Testis (tissue), 3 donors: Measurements from ENCODE around the gene MIGA2. TPM values are rescaled to one million over a fixed set of nuclear protein-coding genes. Genes with fewer than 3 reads are reported as not detected.
A peak's percentile ranks its signal among the peaks of the same experiment; 100 is the strongest.

Source experiments
- DNase-seq: peaks from one replicate; pipeline ENCODE4 v3.0.0-alpha.2; 2019
- H3K27ac ChIP-seq, 2 donors: fragments of 200-600 bp; sonication (generic); one replicate each; pipeline ENCODE4 v1.5.1; 2019
- H3K27me3 ChIP-seq: fragments of 200-600 bp; sonication (generic); one replicate; pipeline ENCODE4 v1.5.1; 2019
- H3K36me3 ChIP-seq: fragments of 200-600 bp; sonication (generic); one replicate; pipeline ENCODE4 v1.5.1; 2017; ENCODE audit warnings: low read depth; ENCODE audit errors: missing control alignments
- H3K4me1 ChIP-seq: fragments of 200-600 bp; sonication (generic); one replicate; pipeline ENCODE4 v1.5.1; 2019
- H3K4me3 ChIP-seq, 2 donors: fragments of 200-600 bp; sonication (generic); one replicate each; pipeline ENCODE4 v1.5.1; 2017 to 2019
- H3K9me3 ChIP-seq: fragments of 200-600 bp; sonication (generic); one replicate; pipeline ENCODE4 v1.5.1; 2017
- CTCF ChIP-seq, 3 experiments: fragments of 450-650 bp in 2 of 3; fragments of 200-600 bp in 1 of 3; sonication (generic) in 1 of 3; IDR thresholded peaks; one replicate each; pipeline ENCODE4 v1.5.1; 2016 to 2019; ENCODE audit warnings: antibody characterized with exemption in 3 of 3, mild to moderate bottlenecking in 2 of 3, moderate library complexity in 1 of 3
- POLR2A ChIP-seq: fragments of 450-650 bp; IDR thresholded peaks from one replicate; pipeline ENCODE4 v1.6.1; 2017; ENCODE audit warnings: antibody characterized with exemption, mild to moderate bottlenecking, moderate library complexity
- WGBS, 2 donors: methylation state at CpG; one replicate each; pipeline ENCODE4 v1.1.5; 2018; 5-methylcytosine and 5-hydroxymethylcytosine counted together
- intact Hi-C: fragments of 100-400 bp; cut with DNase I; formaldehyde crosslinking; loops from one replicate; pipeline ENCODE4 v1.15.1; 2023; ENCODE audit warnings: low total_unique reads
- polyA plus RNA-seq: library from polyadenylated mRNA; stranded (reverse); fragments of 350-450 nt; fragmentation: Illumina TruSeq; extraction: RNeasy Lipid Tissue Mini Kit (QIAGEN cat#74804); gene quantifications from one replicate; pipeline ENCODE4 v1.2.3, GENCODE V29; 2014; ENCODE audit warnings: low read depth, low replicate concordance; ENCODE audit not compliant: insufficient read depth
- total RNA-seq, 2 donors: library from RNA; depleted of rRNA; stranded (reverse); fragments of >200 nt; gene quantifications; one replicate each; pipeline ENCODE4 v1.2.3, GENCODE V29; 2016

Gene MIGA2
- total and polyA plus RNA-seq, 3 donors from 2014 or later: 22.9 to 42.7 (median 42.0) TPM

GRCh38 chr9:129007766-129008468 lies 28.5 kb upstream of the MIGA2 start:
- no peaks in the 10 kb centered on the region for H3K36me3 ChIP-seq
- WGBS, 2 donors: 46 to 47% methylated on average over 14 to 18 of the region's 18 CpGs
- H3K27ac ChIP-seq: peak overlapping the region; percentile 46 to 82

GRCh38 chr9:129008469-129008965 lies 27.9 kb upstream of the MIGA2 start:
- Histone ChIP-seq H3K4me1 (peaks cover 32% of the 10 kb centered on the region), H3K27ac (peak overlapping the region; percentile 46 to 82), H3K36me3 (no peaks in the 10 kb centered on the region), H3K27me3 (no peaks in the 10 kb centered on the region), H3K9me3 (no peaks in the 10 kb centered on the region), H3K4me3 (no peak overlapping the region)
- DNase-seq: no peak
- TF ChIP-seq POLR2A (no peak), CTCF (IDR thresholded peaks at IDR 0.05) (no peak)
- intact Hi-C loops: no loop called here
- WGBS, 2 donors: 83 to 85% methylated on average over 2 to 6 of the region's 6 CpGs

More at GRCh38 chr9:129007766-129008468, 28.5 kb upstream of the MIGA2 start:
- no peak overlapping the region for H3K4me3 ChIP-seq
- no peaks in the 10 kb centered on the region for H3K27me3 ChIP-seq
- no peak for DNase-seq
- intact Hi-C loops: no loop called here
- no peak for TF ChIP-seq CTCF (IDR thresholded peaks at IDR 0.05)
- no peak for TF ChIP-seq POLR2A
- H3K9me3 ChIP-seq: no peaks in the 10 kb centered on the region
- peaks cover 32% of the 10 kb centered on the region for H3K4me1 ChIP-seq

- Histone ChIP-seq H3K4me3 (no peak overlapping the region), H3K9me3 (no peaks in the 10 kb centered on the region), H3K4me1 (peaks cover 32% of the 10 kb centered on the region), H3K36me3 (no peaks in the 10 kb centered on the region), H3K27me3 (no peaks in the 10 kb centered on the region), H3K27ac (no peak overlapping the region)
- no peak for TF ChIP-seq POLR2A
- TF ChIP-seq CTCF (IDR thresholded peaks at IDR 0.05): no peak
- intact Hi-C loops: no loop called here
- WGBS, 2 donors: 82 to 93% methylated on average over 12 to 13 of the region's 13 CpGs
- DNase-seq: no peak
These were observed 27.3 kb upstream of the MIGA2 start for GRCh38 chr9:129008986-129009583.

GRCh38 chr9:129009584-129010141 lies 26.8 kb upstream of the MIGA2 start:
- no peaks in the 10 kb centered on the region for H3K9me3 ChIP-seq
- H3K27me3 ChIP-seq: no peaks in the 10 kb centered on the region
- intact Hi-C loops: no loop called here
- no peak overlapping the region for H3K27ac ChIP-seq
- H3K4me3 ChIP-seq: no peak overlapping the region
- peaks cover 32% of the 10 kb centered on the region for H3K4me1 ChIP-seq
- TF ChIP-seq CTCF (IDR thresholded peaks at IDR 0.05): no peak
- TF ChIP-seq POLR2A: no peak
- H3K36me3 ChIP-seq: no peaks in the 10 kb centered on the region
- no peak for DNase-seq
- WGBS, 2 donors: 92 to 94% methylated on average over 13 to 16 of the region's 17 CpGs
